GM12865 (cell line): ENCODE measurements around the gene ATP6V1F.

Source experiments
- DNase-seq: peaks from one replicate; pipeline ENCODE4 v3.0.0; 2010; ENCODE audit warnings: low read depth
- H3K4me3 ChIP-seq: 2 replicates; pipeline ENCODE4 v1.5.1; 2011; ENCODE audit warnings: mild to moderate bottlenecking, low read depth, low read length, control low read depth
- CTCF ChIP-seq: IDR thresholded peaks from 2 replicates; pipeline ENCODE4 v1.5.1; 2011; ENCODE audit warnings: low read length, control low read depth, low read depth, inconsistent platforms; ENCODE audit not compliant: insufficient read depth; ENCODE audit errors: missing control alignments

Gene ATP6V1F

GRCh38 chr7:128852537-128853254 lies 10.0 kb upstream of the ATP6V1F start:
- no peak for DNase-seq
- TF ChIP-seq CTCF: no peak

GRCh38 chr7:128853799-128854198 lies 8.9 kb upstream of the ATP6V1F start:
- H3K4me3 ChIP-seq: no peak overlapping the region
- TF ChIP-seq CTCF: no peak
- no peak for DNase-seq

More at GRCh38 chr7:128852537-128853254, 10.0 kb upstream of the ATP6V1F start:
- H3K4me3 ChIP-seq: no peak overlapping the region

DNA sequence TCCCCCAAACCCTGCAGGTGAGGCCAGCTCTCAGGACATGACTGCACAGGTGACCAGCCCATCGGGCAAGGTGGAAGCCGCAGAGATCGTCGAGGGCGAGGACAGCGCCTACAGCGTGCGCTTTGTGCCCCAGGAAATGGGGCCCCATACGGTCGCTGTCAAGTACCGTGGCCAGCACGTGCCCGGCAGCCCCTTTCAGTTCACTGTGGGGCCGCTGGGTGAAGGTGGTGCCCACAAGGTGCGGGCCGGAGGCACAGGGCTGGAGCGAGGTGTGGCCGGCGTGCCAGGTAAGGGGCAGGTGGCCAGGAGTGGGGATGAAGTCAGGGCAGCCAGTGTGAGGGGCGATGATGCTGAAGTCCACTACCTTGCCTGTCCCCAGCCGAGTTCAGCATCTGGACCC lies 8.3 kb upstream of the ATP6V1F start:
- TF ChIP-seq CTCF: no peak

GRCh38 chr7:128855559-128855958 lies 7.1 kb upstream of the ATP6V1F start:
- no peak overlapping the region for H3K4me3 ChIP-seq
- peak; percentile 44 for DNase-seq
- no peak for TF ChIP-seq CTCF

More for the DNA sequence above, 8.3 kb upstream of the ATP6V1F start:
- no peak for DNase-seq
- no peak overlapping the region for H3K4me3 ChIP-seq

- H3K4me3 ChIP-seq: no peak overlapping the region
- no peak for TF ChIP-seq CTCF
- DNase-seq: no peak
Observed at GRCh38 chr7:128856001-128856718, 6.5 kb upstream of the ATP6V1F start.

DNA sequence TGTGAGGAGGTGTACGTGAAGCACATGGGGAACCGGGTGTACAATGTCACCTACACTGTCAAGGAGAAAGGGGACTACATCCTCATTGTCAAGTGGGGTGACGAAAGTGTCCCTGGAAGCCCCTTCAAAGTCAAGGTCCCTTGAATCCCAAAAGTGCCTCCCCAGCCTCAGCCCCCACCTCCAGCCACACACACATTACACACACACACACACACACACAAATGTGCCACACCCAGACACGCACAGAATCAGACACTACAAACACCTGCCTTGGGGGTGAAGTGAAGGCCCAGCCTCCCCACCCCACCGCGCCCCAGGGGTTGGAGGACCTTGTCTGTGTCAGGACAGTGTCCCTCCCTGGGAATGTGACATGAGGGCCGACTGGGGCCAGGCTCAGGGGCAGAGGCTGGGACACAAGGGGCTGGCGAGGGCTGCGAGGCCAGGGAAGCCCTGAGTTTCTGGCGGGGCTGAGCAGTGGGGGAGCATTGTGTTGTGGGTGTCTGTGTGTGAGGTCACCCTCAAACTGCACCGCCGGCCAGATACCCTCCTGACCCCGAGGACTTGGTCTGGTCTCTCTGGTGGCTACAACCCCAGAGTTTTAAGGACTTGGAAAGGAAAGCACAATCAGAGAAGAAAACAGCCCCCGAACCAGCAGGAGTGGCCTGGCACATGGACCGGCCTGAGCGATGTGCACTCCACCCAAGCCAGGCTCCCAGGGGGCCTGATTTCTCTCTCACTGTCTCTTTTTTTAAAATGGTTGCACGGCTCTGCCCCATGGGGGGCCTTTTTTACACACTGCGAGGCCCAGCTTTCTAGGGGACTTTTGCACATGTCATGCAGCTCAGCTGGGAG lies 4.0 kb upstream of the ATP6V1F start:
- no peak for TF ChIP-seq CTCF
- DNase-seq: no peak

More for the DNA sequence above, 4.0 kb upstream of the ATP6V1F start:
- no peak overlapping the region for H3K4me3 ChIP-seq
